SK-N-SH (cell line): Measurements from ENCODE around the gene OTOP2. TPM values are rescaled to one million over a fixed set of nuclear protein-coding genes. Genes with fewer than 3 reads are reported as not detected.

ENCODE experiments used
- CTCF ChIA-PET: fragments of 300-600, 350-600 bp; formaldehyde crosslinking; extraction: SDS; loops from one replicate; lab custom pipeline; 2021; lab: Yijun Ruan, JAX
- POLR2A ChIA-PET: fragments of 350-600 bp; sonication (Branson Sonifier 250); formaldehyde crosslinking; extraction: SDS; loops from one replicate; lab custom pipeline; 2020; ENCODE audit warnings: antibody characterized with exemption, inconsistent platforms; lab: Yijun Ruan, JAX
- DNase-seq: peaks from one replicate; pipeline ENCODE4 v3.0.0; 2012
- H2AFZ ChIP-seq: fragments of 200-600 bp; sonication (generic); 2 replicates; pipeline ENCODE4 v1.8.1; 2016; ENCODE audit warnings: antibody characterized with exemption, mild to moderate bottlenecking, low read depth
- H3F3A ChIP-seq: fragments of 200-600 bp; sonication (generic); replicated peaks from 2 replicates; pipeline ENCODE3; 2016; ENCODE audit warnings: antibody characterized with exemption, mild to moderate bottlenecking; ENCODE audit not compliant: insufficient read depth
- H3K27ac ChIP-seq, 2 experiments: fragments of 200-500 bp in 1 of 2; fragments of 200-600 bp in 1 of 2; sonication (Bioruptor generic) in 1 of 2; sonication (generic), shearing (Covaris generic) in 1 of 2; 2 replicates each; pipeline versions ENCODE4 v1.5.1 to v1.6.1; 2014 to 2016; ENCODE audit warnings: low read depth in 2 of 2, inconsistent platforms in 1 of 2, low read length in 1 of 2, mild to moderate bottlenecking in 1 of 2, mixed read lengths in 1 of 2
- H3K27me3 ChIP-seq: fragments of 200-600 bp; sonication (generic), shearing (Covaris generic); 2 replicates; pipeline ENCODE4 v1.6.1; 2016; ENCODE audit warnings: mixed run types; ENCODE audit not compliant: insufficient read depth
- H3K36me3 ChIP-seq, 2 experiments: fragments of 200-500 bp in 1 of 2; fragments of 200-600 bp in 1 of 2; sonication (Bioruptor generic) in 1 of 2; sonication (generic) in 1 of 2; replicated peaks in 1 of 2; 2 replicates each; pipeline versions ENCODE3 to v1.5.1; 2014 to 2016; ENCODE audit warnings: low read length in 1 of 2, mild to moderate bottlenecking in 1 of 2; ENCODE audit not compliant: insufficient read depth in 2 of 2, control insufficient read depth in 1 of 2
- H3K4me1 ChIP-seq, 2 experiments: fragments of 200-500 bp in 1 of 2; fragments of 200-600 bp in 1 of 2; sonication (Bioruptor generic) in 1 of 2; sonication (generic), shearing (Covaris generic) in 1 of 2; 2 replicates each; pipeline versions ENCODE4 v1.5.1 to v1.6.1; 2014 to 2016; ENCODE audit warnings: low read depth in 1 of 2, low read length in 1 of 2, mixed run types in 1 of 2; ENCODE audit not compliant: insufficient read depth in 2 of 2, control insufficient read depth in 1 of 2
- H3K4me2 ChIP-seq: fragments of 200-600 bp; sonication (generic), shearing (Covaris generic); 2 replicates; pipeline ENCODE4 v1.6.1; 2017; ENCODE audit warnings: mixed run types
- H3K4me3 ChIP-seq, 2 experiments: fragments of 200-500 bp in 1 of 2; fragments of 200-600 bp in 1 of 2; sonication (Bioruptor generic) in 1 of 2; sonication (generic), shearing (Covaris generic) in 1 of 2; 2 replicates each; pipeline versions ENCODE4 v1.5.1 to v1.8.1; 2014 to 2016; ENCODE audit warnings: low read depth in 2 of 2, inconsistent platforms in 1 of 2, low read length in 1 of 2, mild to moderate bottlenecking in 1 of 2, mixed read lengths in 1 of 2, moderate library complexity in 1 of 2
- H3K79me2 ChIP-seq: fragments of 200-600 bp; sonication (generic); 2 replicates; pipeline ENCODE4 v1.8.1; 2017; ENCODE audit warnings: mild to moderate bottlenecking; ENCODE audit not compliant: insufficient read depth
- H3K9ac ChIP-seq: fragments of 200-600 bp; sonication (generic); 2 replicates; pipeline ENCODE4 v1.6.1; 2017; ENCODE audit warnings: mixed run types
- H3K9me2 ChIP-seq: fragments of 200-600 bp; sonication (generic); 2 replicates; pipeline ENCODE4 v1.6.1; 2017; ENCODE audit warnings: mixed run types
- H3K9me3 ChIP-seq: fragments of 200-600 bp; sonication (generic); 2 replicates; pipeline ENCODE4 v1.6.1; 2017; ENCODE audit warnings: mixed run types, mild to moderate bottlenecking, moderate library complexity
- H4K20me1 ChIP-seq: fragments of 200-600 bp; sonication (generic); 2 replicates; pipeline ENCODE4 v1.6.1; 2017; ENCODE audit warnings: mild to moderate bottlenecking, mixed run types; ENCODE audit not compliant: insufficient read depth
- ELF1 ChIP-seq: IDR thresholded peaks from 2 replicates; pipeline ENCODE4 v1.4.0; 2012
- EP300 ChIP-seq, 2 experiments: IDR thresholded peaks; 2 replicates each; pipeline versions ENCODE4 v1.4.0 to v1.6.1; 2012; ENCODE audit warnings: borderline replicate concordance in 1 of 2, low read depth in 1 of 2, low read length in 1 of 2
- FOSL2 ChIP-seq: IDR thresholded peaks from 2 replicates; pipeline ENCODE4 v1.4.0; 2012; ENCODE audit warnings: low read depth, mild to moderate bottlenecking, moderate library complexity, borderline replicate concordance
- FOXJ3 ChIP-seq: sonication (generic); formaldehyde crosslinking; IDR thresholded peaks from 2 replicates; pipeline ENCODE4 v1.5.1; 2020; ENCODE audit warnings: mild to moderate bottlenecking, missing genetic modification reagents
- GABPA ChIP-seq: IDR thresholded peaks from 2 replicates; pipeline ENCODE4 v1.4.0; 2012; ENCODE audit warnings: low read depth, mild to moderate bottlenecking
- NFIC ChIP-seq: IDR thresholded peaks from 2 replicates; pipeline ENCODE4 v1.4.0; 2012; ENCODE audit warnings: borderline replicate concordance
- RCOR1 ChIP-seq: fragments of 150-350 bp; IDR thresholded peaks from 2 replicates; pipeline ENCODE4 v1.6.1; 2017; ENCODE audit warnings: antibody characterized with exemption, low read length
- RFX5 ChIP-seq: IDR thresholded peaks from 2 replicates; pipeline ENCODE4 v1.6.1; 2012; ENCODE audit warnings: mild to moderate bottlenecking, improper control_type of control experiment, low read length
- RXRA ChIP-seq: IDR thresholded peaks from 2 replicates; pipeline ENCODE4 v1.4.0; 2012; ENCODE audit warnings: low read depth, mild to moderate bottlenecking, borderline replicate concordance
- TCF12 ChIP-seq: IDR thresholded peaks from 2 replicates; pipeline ENCODE4 v1.4.0; 2012
- TEAD4 ChIP-seq: IDR thresholded peaks from 2 replicates; pipeline ENCODE4 v1.4.0; 2012; ENCODE audit warnings: mild to moderate bottlenecking, borderline replicate concordance; ENCODE audit not compliant: insufficient read depth
- YY1 ChIP-seq: IDR thresholded peaks from 2 replicates; pipeline ENCODE4 v1.4.0; 2012; ENCODE audit warnings: low read depth, mild to moderate bottlenecking
- WGBS: methylation state at CpG from one replicate; pipeline ENCODE4 v1.1.6; 2017; ENCODE audit warnings: low lambda C conversion rate; 5-methylcytosine and 5-hydroxymethylcytosine counted together
- polyA plus RNA-seq, 3 experiments: library from polyadenylated mRNA; depleted of rRNA; stranded (reverse); fragments of >200 nt; gene quantifications; 2 replicates each; pipeline ENCODE4 v1.2.3, GENCODE V29; 2012
- TF ChIP-seq, protein P1 (sequence below): IDR thresholded peaks from 2 replicates; pipeline ENCODE4 v1.4.0; 2012; ENCODE audit warnings: low read depth, borderline replicate concordance
- TF ChIP-seq, protein P2 (sequence below): IDR thresholded peaks from 2 replicates; pipeline ENCODE4 v1.4.0; 2012; ENCODE audit warnings: low read depth, borderline replicate concordance
- TF ChIP-seq, protein P3 (sequence below): IDR thresholded peaks from 2 replicates; pipeline ENCODE4 v1.6.1; 2012; ENCODE audit warnings: mild to moderate bottlenecking, low read depth, low read length, moderate library complexity

The OTOP2 gene
- polyA plus RNA-seq, 1 of the 3 experiments (the other 2 are of a cell fraction) = not detected

DNA sequence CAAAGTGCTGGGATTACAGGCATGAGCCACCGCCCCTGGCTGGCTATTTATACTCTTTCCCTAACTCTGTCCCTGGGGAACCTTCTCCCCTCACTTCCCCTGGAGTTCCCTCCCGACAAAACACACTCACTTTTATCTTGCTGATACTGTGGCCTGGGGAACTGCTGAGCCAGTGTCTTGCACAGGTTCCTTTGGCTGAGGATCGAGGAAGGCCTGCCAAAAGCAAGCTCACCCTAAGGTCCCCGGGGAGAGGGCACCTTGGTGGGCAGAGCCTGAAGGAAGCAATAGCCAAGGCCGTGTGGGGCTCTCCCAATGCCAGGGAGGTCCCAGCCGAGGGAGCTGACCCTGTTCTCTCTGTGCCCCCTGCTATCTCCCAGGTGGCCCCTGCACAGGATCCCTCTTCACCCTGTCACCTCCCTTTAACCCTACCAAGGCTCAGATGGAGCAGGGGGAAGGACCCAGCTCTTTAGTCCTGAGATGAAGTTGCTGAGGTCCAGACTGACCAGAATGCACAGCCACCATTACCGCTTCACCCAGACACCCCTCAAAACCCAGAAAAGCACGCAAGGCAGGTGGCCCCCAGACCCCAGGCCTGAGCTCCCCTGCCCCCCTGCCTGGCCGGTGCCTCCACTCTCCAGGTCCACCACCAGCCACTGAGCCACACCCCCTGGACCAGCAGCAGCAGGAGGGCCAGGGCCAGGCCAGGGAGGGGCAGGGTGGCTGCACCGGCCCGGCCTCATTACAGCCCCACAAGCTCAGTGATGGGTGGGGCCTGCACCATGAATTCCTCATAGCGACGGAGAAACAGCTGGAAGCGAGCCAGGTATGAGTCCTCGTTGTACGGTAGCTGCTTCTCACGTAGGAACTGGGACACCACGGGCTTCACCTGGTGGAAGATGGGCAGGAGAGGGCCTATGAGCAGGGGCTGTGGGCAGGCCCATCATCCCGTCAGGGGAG, 46.2 kb upstream of the OTOP2 start:
- Histone ChIP-seq H3K79me2 (no peaks in the 10 kb centered on the region), H2AFZ (no peak overlapping the region), H3K27ac (no peak overlapping the region), H3K9me3 (no peaks in the 10 kb centered on the region), H4K20me1 (no peaks in the 10 kb centered on the region), H3K4me3 (no peak overlapping the region), H3K9me2 (no peaks in the 10 kb centered on the region), H3K9ac (no peak overlapping the region), H3F3A (no peaks in the 10 kb centered on the region), H3K36me3 (no peaks in the 10 kb centered on the region), H3K4me1 (peaks cover 0 to 5% of the 10 kb centered on the region in 2 experiments; a peak in 2 of 4 replicates), H3K27me3 (peaks cover 10% of the 10 kb centered on the region; the same call in 1 of the 2 replicates), H3K4me2 (no peak overlapping the region)
- TF ChIP-seq, protein P1, sequence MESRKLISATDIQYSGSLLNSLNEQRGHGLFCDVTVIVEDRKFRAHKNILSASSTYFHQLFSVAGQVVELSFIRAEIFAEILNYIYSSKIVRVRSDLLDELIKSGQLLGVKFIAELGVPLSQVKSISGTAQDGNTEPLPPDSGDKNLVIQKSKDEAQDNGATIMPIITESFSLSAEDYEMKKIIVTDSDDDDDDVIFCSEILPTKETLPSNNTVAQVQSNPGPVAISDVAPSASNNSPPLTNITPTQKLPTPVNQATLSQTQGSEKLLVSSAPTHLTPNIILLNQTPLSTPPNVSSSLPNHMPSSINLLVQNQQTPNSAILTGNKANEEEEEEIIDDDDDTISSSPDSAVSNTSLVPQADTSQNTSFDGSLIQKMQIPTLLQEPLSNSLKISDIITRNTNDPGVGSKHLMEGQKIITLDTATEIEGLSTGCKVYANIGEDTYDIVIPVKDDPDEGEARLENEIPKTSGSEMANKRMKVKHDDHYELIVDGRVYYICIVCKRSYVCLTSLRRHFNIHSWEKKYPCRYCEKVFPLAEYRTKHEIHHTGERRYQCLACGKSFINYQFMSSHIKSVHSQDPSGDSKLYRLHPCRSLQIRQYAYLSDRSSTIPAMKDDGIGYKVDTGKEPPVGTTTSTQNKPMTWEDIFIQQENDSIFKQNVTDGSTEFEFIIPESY = no peak
- TF ChIP-seq GABPA (no peak), RCOR1 (no peak), RFX5 (no peak), RXRA (no peak), TCF12 (no peak)
- TF ChIP-seq, protein P2, sequence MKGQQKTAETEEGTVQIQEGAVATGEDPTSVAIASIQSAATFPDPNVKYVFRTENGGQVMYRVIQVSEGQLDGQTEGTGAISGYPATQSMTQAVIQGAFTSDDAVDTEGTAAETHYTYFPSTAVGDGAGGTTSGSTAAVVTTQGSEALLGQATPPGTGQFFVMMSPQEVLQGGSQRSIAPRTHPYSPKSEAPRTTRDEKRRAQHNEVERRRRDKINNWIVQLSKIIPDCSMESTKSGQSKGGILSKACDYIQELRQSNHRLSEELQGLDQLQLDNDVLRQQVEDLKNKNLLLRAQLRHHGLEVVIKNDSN = no peak
- CTCF ChIA-PET = interaction anchor here (0.7 to 47.7 kb wide), 8 partner anchors 10 to 117 kb away, joined by 3 to 3869 read pairs (median 4); partner anchors contain the start of genes GRIN2C, NAT9, OTOP2 and OTOP3
- POLR2A ChIA-PET = no interaction called here
- WGBS = 61% methylated on average over 19 of the region's 19 CpGs
- no peak for DNase-seq

GRCh38 chr17:74878658-74879057, 45.4 kb upstream of the OTOP2 start:
- Histone ChIP-seq H3K4me2 (no peak overlapping the region), H3K27ac (no peak overlapping the region), H3K4me3 (no peak overlapping the region), H3K4me1 (peaks cover 0 to 5% of the 10 kb centered on the region in 2 experiments; a peak in 2 of 4 replicates), H3K9me3 (no peaks in the 10 kb centered on the region), H3K9ac (no peak overlapping the region), H3K27me3 (peaks cover 11% of the 10 kb centered on the region; the same call in 1 of the 2 replicates), H4K20me1 (no peaks in the 10 kb centered on the region), H3K79me2 (no peaks in the 10 kb centered on the region), H3K9me2 (no peaks in the 10 kb centered on the region), H2AFZ (no peak overlapping the region), H3F3A (no peaks in the 10 kb centered on the region), H3K36me3 (no peaks in the 10 kb centered on the region)
- ChIA-PET CTCF (interaction anchor here (1.2 to 47.7 kb wide), 4 partner anchors 11 to 61 kb away, joined by 3 to 3869 read pairs (median 7); partner anchors contain the start of genes GRIN2C, NAT9, OTOP2 and OTOP3), POLR2A (no interaction called here)
- WGBS = 53% methylated on average over 2 of the region's 2 CpGs
- DNase-seq = no peak
- TF ChIP-seq ELF1 = no peak
- TF ChIP-seq, protein P3, sequence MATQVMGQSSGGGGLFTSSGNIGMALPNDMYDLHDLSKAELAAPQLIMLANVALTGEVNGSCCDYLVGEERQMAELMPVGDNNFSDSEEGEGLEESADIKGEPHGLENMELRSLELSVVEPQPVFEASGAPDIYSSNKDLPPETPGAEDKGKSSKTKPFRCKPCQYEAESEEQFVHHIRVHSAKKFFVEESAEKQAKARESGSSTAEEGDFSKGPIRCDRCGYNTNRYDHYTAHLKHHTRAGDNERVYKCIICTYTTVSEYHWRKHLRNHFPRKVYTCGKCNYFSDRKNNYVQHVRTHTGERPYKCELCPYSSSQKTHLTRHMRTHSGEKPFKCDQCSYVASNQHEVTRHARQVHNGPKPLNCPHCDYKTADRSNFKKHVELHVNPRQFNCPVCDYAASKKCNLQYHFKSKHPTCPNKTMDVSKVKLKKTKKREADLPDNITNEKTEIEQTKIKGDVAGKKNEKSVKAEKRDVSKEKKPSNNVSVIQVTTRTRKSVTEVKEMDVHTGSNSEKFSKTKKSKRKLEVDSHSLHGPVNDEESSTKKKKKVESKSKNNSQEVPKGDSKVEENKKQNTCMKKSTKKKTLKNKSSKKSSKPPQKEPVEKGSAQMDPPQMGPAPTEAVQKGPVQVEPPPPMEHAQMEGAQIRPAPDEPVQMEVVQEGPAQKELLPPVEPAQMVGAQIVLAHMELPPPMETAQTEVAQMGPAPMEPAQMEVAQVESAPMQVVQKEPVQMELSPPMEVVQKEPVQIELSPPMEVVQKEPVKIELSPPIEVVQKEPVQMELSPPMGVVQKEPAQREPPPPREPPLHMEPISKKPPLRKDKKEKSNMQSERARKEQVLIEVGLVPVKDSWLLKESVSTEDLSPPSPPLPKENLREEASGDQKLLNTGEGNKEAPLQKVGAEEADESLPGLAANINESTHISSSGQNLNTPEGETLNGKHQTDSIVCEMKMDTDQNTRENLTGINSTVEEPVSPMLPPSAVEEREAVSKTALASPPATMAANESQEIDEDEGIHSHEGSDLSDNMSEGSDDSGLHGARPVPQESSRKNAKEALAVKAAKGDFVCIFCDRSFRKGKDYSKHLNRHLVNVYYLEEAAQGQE = no peak
- no peak for TF ChIP-seq FOXJ3 (CRISPR knock-in tag)
- TF ChIP-seq, protein P1 = no peak
- TF ChIP-seq TEAD4 = no peak
- TF ChIP-seq RXRA = no peak
- TF ChIP-seq FOSL2 = no peak
- TF ChIP-seq NFIC = no peak
- TF ChIP-seq, protein P2 = no peak
- TF ChIP-seq YY1 = no peak
- TF ChIP-seq RFX5 = no peak
- no peak for TF ChIP-seq EP300 (IDR thresholded peaks at IDR 0.05; ENCODE audit: borderline replicate concordance in 1 of 2, low read depth in 1 of 2, low read length in 1 of 2)
